Vagina (tissue), 2 donors: ENCODE results near the gene SPOCK2. TPM values are rescaled to one million over a fixed set of nuclear protein-coding genes. Genes with fewer than 3 reads are reported as not detected.

Source experiments
- DNase-seq, 2 donors: peaks; one replicate each; pipeline ENCODE4 v3.0.0-alpha.2; 2017; ENCODE audit errors: extremely low spot score in 2 of 2
- H3K27ac ChIP-seq: fragments of 200-600 bp; sonication (generic); one replicate; pipeline ENCODE4 v1.5.1; 2019
- H3K27me3 ChIP-seq: fragments of 200-600 bp; sonication (generic); one replicate; pipeline ENCODE4 v1.5.1; 2019
- H3K36me3 ChIP-seq, 2 donors: fragments of 200-600 bp; sonication (generic); one replicate each; pipeline ENCODE4 v1.5.1; 2017 to 2019
- H3K4me1 ChIP-seq: fragments of 200-600 bp; sonication (generic); one replicate; pipeline ENCODE4 v1.5.1; 2019
- H3K4me3 ChIP-seq, 2 donors: fragments of 200-600 bp; sonication (generic); 1 replicate in 1 of 2; 2 replicates in 1 of 2; pipeline ENCODE4 v1.5.1; 2016 to 2019
- H3K9me3 ChIP-seq: fragments of 200-600 bp; sonication (generic); one replicate; pipeline ENCODE4 v1.5.1; 2019
- CTCF ChIP-seq, 3 experiments: fragments of 450-650 bp in 2 of 3; fragments of 200-600 bp in 1 of 3; sonication (generic) in 1 of 3; IDR thresholded peaks; one replicate each; pipeline ENCODE4 v1.5.1; 2017 to 2019; ENCODE audit warnings: antibody characterized with exemption in 3 of 3, mild to moderate bottlenecking in 2 of 3, moderate library complexity in 2 of 3
- POLR2A ChIP-seq, 2 donors: fragments of 450-650 bp; IDR thresholded peaks; one replicate each; pipeline ENCODE4 v1.6.1; 2017; ENCODE audit warnings: antibody characterized with exemption in 2 of 2, mild to moderate bottlenecking in 2 of 2, moderate library complexity in 2 of 2
- POLR2AphosphoS5 ChIP-seq, 2 donors: sonication (generic); formaldehyde crosslinking; IDR thresholded peaks; one replicate each; pipeline ENCODE4 v1.9.0; 2017; ENCODE audit warnings: antibody characterized with exemption in 2 of 2, mild to moderate bottlenecking in 2 of 2, low read depth in 1 of 2; ENCODE audit not compliant: insufficient read depth in 1 of 2
- intact Hi-C: fragments of 100-400 bp; cut with DNase I; formaldehyde crosslinking; loops from one replicate; pipeline ENCODE4 v1.15.1; 2023
- total RNA-seq: library from RNA; depleted of rRNA; stranded (reverse); fragments of >200 nt; gene quantifications from one replicate; pipeline ENCODE4 v1.2.3, GENCODE V29; 2016

The SPOCK2 gene
- total RNA-seq, 1 donor from 2014 or later, result 46.9 TPM

DNA sequence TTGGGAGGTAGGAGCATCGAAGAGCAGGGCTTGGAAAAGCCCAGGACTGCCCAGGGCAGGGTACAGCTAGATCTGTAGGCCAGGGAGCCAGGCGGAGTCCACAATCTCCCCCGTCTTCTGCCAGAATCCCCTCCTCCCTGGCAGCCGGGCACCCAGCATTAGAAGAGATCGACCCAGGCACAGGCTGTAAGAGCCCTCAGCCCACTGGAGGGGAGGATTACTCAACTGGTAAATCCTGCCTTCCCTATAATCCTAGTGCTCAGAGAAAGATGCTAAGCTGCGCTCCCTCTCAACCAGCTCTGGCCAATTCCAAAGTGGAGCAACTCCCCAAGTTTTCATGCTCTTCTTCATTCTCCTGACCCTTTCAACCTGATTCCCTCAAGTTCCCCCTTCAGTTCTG lies 3.2 kb downstream of the SPOCK2 start:
- intact Hi-C loops, result no loop called here

GRCh38 chr10:72083790-72084459 lies 4.4 kb downstream of the SPOCK2 start:
- Histone ChIP-seq H3K27me3 (peaks cover 13% of the 10 kb centered on the region), H3K27ac (no peak overlapping the region), H3K4me3 (no peak overlapping the region), H3K4me1 (peaks cover 19% of the 10 kb centered on the region), H3K36me3 (no peaks in the 10 kb centered on the region), H3K9me3 (no peaks in the 10 kb centered on the region)
- intact Hi-C loops, result no loop called here
- no peak for DNase-seq
- no peak for TF ChIP-seq CTCF (IDR thresholded peaks at IDR 0.05)
- TF ChIP-seq POLR2A (IDR thresholded peaks at IDR 0.05), result no peak
- no peak for TF ChIP-seq POLR2AphosphoS5 (IDR thresholded peaks at IDR 0.05; ENCODE audit: insufficient read depth in 1 of 2, low read depth in 1 of 2)

More for the DNA sequence above, 3.2 kb downstream of the SPOCK2 start:
- TF ChIP-seq CTCF (IDR thresholded peaks at IDR 0.05), result no peak
- no peak for TF ChIP-seq POLR2A (IDR thresholded peaks at IDR 0.05)
- TF ChIP-seq POLR2AphosphoS5 (IDR thresholded peaks at IDR 0.05; ENCODE audit: insufficient read depth in 1 of 2, low read depth in 1 of 2), result no peak
- no peaks in the 10 kb centered on the region for H3K36me3 ChIP-seq
- H3K4me3 ChIP-seq, result no peak overlapping the region
- peaks cover 13% of the 10 kb centered on the region for H3K27me3 ChIP-seq
- DNase-seq, result no peak
- H3K9me3 ChIP-seq, result no peaks in the 10 kb centered on the region
- H3K27ac ChIP-seq, result no peak overlapping the region
- peaks cover 20% of the 10 kb centered on the region for H3K4me1 ChIP-seq

DNA sequence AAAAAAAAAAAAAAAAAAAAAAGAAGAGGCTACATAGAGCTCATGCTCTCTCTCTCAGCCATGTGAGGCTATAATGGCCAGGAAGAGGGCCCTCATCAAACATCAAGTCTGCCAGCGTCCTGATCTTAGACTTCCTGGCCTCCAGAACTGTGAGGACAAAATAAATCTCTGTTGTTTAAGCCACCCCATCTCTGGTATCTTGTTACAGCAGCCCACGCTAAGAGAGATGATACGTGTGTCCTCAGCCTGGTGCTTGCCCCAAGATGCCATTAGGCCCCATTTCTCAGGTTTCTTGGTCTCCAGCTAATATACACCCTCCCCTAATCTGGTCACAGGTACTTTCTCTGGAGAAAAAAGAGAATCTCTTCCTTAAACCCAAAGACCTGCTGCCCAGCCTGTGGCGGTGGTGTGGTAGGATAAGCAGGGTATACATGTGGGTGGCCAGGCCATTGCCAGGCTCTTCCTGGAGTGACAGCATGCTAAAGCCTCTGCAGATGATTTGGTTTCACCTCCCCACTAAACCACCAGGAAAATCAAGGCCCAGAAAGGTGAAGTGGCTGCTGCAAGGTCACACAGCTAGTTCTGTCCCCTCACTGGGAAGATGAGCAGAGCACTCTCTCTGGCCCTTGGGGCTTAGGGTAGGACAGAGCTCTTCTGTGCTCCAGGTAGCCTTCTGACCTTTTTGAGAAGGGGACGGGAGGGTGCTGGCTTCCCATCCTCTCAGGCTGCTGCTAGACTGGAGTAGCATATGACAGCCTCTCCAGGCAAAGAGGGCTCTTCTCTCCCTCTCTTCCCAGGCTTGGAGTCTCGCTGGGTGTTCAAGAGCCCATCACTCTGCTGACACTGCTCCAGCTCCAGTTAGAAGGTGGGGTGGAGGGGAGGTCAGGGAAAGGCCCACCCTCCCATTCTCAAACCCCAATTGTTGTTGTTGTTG lies 5.2 kb downstream of the SPOCK2 start:
- no peak for TF ChIP-seq POLR2AphosphoS5 (IDR thresholded peaks at IDR 0.05; ENCODE audit: insufficient read depth in 1 of 2, low read depth in 1 of 2)
- TF ChIP-seq POLR2A (IDR thresholded peaks at IDR 0.05), result no peak
- TF ChIP-seq CTCF (IDR thresholded peaks at IDR 0.05), result no peak
- Histone ChIP-seq H3K27ac (no peak overlapping the region), H3K9me3 (no peaks in the 10 kb centered on the region), H3K36me3 (no peaks in the 10 kb centered on the region), H3K27me3 (peaks cover 11% of the 10 kb centered on the region), H3K4me1 (peaks cover 11% of the 10 kb centered on the region), H3K4me3 (no peak overlapping the region)
- intact Hi-C loops, result no loop called here
- DNase-seq, result no peak

DNA sequence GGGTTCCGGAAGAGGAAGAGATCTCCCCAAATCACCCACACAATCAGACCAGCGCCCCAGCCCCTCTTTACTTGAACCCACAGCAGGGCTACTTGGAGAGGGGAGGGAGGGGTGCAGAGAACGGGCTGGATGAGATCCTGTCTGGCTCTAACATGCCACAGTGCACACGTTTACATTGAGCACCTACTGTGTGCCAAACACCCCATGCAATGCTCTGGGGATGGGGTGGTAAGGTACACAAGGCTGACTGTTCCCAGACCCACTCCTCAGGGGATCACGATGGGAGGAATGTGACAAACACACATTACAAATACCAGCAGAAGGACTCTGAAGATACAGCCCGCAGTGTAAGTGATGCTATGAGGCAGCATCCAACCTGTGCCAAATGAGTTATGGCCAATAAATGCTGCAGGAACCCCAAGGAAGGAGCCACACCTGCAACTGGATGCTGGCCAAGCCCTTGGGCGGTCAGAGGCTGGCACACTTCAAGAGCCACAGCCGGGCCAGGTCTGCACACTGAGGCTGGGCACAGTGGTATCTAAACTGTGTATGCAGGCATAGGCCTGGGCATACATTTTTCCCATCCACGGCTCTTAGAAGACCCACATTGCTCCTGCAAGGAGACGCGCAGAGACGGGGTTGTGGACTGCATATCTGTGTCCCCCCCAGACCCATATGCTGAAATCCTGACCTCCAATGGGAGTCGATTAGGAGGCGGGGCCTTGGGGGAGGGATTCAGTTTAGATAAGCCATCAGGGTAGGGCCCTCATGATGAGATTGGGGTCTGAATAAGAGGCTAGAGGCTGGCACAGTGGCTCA lies 6.4 kb downstream of the SPOCK2 start:
- Histone ChIP-seq H3K4me3 (no peak overlapping the region), H3K4me1 (no peaks in the 10 kb centered on the region), H3K36me3 (no peaks in the 10 kb centered on the region), H3K27me3 (no peaks in the 10 kb centered on the region), H3K9me3 (no peaks in the 10 kb centered on the region), H3K27ac (no peak overlapping the region)
- TF ChIP-seq POLR2AphosphoS5 (IDR thresholded peaks at IDR 0.05; ENCODE audit: insufficient read depth in 1 of 2, low read depth in 1 of 2) (no peak), POLR2A (IDR thresholded peaks at IDR 0.05) (no peak), CTCF (IDR thresholded peaks at IDR 0.05) (no peak)
- DNase-seq, result no peak
- intact Hi-C loops, result no loop called here
